Fibroblast of the aortic adventitia (primary cell): Measurements from ENCODE around the gene HNRNPA1. TPM values are rescaled to one million over a fixed set of nuclear protein-coding genes. Genes with fewer than 3 reads are reported as not detected.

Experiments used
- DNase-seq: peaks from one replicate; pipeline ENCODE4 v3.0.0-alpha.2; 2010; ENCODE audit warnings: low read depth
- H3K4me3 ChIP-seq: 2 replicates; pipeline ENCODE4 v1.5.1; 2011; ENCODE audit warnings: low read depth, mild to moderate bottlenecking, control low read depth, low read length, moderate library complexity
- total RNA-seq: library from RNA; depleted of rRNA; stranded (reverse); fragments of >200 nt; gene quantifications from 2 replicates; pipeline ENCODE4 v1.2.3, GENCODE V29; 2012; ENCODE audit warnings: low replicate concordance
- TF ChIP-seq, protein P1 (sequence below): IDR thresholded peaks from 2 replicates; pipeline ENCODE4 v1.5.1; 2011; ENCODE audit warnings: mild to moderate bottlenecking, low read length, control low read depth, inconsistent platforms; ENCODE audit not compliant: insufficient read depth

HNRNPA1 gene
- total RNA-seq, 1 donor, result 435 TPM

DNA sequence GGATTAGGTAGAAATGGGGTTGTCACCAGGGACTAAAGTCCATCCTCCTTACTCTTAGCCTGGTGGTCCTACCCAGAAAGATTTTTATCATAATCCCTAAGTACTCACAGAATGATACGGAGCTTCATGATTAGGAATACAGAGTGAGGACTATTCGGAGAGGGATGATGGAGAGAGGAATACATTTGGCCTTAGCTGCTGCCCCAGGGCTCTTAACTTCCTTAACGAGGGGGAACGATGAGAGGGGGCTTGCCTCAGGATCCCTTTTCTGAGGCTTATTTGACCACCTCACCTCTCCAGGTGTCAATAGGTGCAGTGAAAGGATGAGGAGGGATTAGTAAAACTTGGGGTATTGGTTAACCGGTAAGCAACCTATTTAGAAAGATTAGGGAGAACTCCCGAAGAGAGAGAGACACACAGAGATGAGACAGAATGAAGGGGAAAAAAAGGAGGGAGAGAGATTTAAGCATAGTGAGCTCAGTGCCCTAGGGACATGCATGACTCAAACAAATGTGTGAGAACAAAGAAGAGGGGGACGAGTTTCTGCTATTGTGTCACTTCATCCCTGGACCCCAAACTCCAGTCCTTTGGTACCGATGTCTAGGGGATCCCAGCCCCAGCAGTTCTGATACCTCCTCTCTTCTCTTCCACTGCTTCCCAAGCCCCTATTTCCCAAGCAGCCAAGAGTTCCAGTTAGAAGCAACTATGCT is 19.1 kb downstream of the HNRNPA1 start:
- TF ChIP-seq, protein P1, sequence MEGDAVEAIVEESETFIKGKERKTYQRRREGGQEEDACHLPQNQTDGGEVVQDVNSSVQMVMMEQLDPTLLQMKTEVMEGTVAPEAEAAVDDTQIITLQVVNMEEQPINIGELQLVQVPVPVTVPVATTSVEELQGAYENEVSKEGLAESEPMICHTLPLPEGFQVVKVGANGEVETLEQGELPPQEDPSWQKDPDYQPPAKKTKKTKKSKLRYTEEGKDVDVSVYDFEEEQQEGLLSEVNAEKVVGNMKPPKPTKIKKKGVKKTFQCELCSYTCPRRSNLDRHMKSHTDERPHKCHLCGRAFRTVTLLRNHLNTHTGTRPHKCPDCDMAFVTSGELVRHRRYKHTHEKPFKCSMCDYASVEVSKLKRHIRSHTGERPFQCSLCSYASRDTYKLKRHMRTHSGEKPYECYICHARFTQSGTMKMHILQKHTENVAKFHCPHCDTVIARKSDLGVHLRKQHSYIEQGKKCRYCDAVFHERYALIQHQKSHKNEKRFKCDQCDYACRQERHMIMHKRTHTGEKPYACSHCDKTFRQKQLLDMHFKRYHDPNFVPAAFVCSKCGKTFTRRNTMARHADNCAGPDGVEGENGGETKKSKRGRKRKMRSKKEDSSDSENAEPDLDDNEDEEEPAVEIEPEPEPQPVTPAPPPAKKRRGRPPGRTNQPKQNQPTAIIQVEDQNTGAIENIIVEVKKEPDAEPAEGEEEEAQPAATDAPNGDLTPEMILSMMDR, result no peak
- DNase-seq, result peak; percentile 39
- no peak overlapping the region for H3K4me3 ChIP-seq

DNA sequence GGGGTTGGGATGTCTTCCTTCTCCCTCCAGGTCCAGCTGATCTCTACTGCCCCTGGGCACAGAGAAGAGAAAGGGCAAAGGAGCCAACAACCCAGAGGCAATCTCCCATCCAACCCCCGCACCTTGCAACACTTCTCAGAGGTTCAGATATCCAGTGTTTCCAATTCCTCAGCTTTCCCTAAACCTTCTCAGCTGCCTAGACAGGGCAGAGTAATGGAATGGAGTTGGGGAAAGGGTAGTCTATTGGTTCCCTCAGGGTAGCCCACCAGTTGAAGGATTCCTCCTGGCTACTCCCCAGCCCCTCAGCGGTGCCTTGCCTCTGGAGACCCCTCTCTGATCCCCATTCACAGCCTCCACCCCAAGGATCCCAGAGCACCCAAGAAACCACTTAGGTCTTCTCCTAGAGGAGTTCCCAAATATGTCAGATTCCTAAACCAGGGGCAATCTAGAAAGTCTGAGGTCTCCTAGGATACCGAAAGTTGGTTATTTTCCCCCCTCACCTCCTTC is 19.8 kb downstream of the HNRNPA1 start:
- no peak for DNase-seq
- TF ChIP-seq, protein P1, result no peak
- H3K4me3 ChIP-seq, result peak overlapping the region; percentile 49

DNA sequence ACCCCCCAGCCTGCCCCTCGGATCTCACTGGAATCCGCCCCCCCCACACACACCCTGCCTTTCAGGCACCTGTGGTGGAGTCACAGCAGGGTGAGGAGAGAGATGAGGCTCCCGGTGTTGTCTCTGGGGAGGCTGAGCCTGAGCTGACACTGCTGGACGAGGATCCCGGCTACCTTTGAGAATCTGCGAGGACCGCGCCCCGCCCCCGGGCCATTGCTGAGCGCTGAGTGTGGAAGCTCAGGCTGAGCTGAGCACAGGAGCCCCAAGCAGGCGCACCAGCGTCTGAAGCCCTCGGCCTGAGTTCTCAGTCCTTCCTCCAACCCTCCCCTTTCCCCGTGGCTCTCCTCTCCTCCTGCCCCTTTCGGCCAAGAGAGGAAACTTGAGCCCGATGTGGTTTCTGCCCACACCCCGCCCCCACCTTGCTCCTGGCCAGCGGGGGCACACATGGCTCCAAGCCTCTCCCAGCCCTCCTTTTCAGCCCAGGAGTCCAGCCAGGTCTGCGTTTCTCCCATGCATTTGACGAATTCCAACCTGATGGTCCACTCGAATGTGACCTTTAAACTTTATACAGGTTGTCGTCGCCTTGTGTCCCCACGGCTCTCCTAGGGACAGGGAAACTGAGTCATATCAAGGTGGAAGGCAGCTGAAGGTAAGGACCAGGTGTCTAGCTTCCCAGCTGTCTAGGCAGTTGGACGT is 20.4 kb downstream of the HNRNPA1 start, which contains the start of gene NFE2:
Gene NFE2, minus strand, starts transcription at position 284 of the 696 bp plus-strand sequence. CDS start 5,767 bp downstream, outside the sequence.
- DNase-seq, result peak; percentile 65
- TF ChIP-seq, protein P1, result peak; percentile 38
- H3K4me3 ChIP-seq, result peak within 1 kb of the TSS; percentile 49

DNA sequence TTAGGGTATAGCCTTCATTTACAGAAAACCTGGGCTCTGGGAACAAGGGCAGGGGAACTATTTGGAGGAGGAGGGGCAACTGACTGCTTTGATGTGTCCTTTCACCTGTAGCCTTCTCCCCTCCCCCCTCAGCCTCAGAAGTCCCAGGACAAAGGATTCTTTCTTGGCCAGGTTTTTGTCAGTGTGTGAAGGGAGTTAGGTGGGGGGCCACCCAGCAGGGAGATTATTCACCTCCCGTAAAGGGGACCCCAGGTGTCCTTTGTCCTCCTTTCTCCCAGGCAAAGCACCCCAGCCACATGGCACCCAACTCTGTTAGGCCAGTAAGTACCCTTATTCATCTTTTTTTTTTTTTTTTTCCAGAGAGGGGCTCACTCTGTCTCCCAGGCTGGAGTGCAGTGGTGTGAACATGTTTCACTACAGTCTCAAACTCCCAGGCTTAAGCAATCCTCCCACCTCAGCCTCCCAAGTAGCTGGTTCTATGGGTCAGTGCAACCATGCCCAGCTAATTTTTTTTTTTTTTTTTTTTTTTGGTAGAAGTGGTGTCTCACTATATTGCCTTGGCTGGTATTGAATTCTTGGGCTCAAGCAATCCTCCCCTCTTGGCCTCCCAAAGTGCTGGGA is 21.0 kb downstream of the HNRNPA1 start:
- TF ChIP-seq, protein P1, result no peak
- no peak for DNase-seq

DNA sequence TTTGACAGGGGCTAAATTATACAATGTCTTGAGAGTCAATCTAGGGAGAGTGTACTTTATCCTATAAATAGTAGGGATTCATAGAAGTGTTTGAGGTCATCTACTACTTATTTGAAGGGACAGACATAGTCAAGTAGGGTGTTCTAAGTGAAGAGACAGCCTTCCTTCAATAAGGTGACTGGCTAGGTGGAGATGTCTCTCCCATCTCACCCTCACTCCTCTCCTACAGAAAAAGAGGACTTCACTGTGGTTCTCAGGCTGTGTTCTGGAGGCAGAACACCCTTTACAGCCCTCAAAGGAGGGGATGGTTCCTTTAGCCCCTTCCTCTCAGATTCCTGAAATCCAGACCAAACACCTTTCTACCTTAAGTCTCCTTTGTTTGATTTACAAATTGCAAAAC is 23.1 kb downstream of the HNRNPA1 start:
- TF ChIP-seq, protein P1, result no peak
- no peak overlapping the region for H3K4me3 ChIP-seq
- DNase-seq, result no peak

More for the DNA sequence above, 21.0 kb downstream of the HNRNPA1 start:
- no peak overlapping the region for H3K4me3 ChIP-seq

DNA sequence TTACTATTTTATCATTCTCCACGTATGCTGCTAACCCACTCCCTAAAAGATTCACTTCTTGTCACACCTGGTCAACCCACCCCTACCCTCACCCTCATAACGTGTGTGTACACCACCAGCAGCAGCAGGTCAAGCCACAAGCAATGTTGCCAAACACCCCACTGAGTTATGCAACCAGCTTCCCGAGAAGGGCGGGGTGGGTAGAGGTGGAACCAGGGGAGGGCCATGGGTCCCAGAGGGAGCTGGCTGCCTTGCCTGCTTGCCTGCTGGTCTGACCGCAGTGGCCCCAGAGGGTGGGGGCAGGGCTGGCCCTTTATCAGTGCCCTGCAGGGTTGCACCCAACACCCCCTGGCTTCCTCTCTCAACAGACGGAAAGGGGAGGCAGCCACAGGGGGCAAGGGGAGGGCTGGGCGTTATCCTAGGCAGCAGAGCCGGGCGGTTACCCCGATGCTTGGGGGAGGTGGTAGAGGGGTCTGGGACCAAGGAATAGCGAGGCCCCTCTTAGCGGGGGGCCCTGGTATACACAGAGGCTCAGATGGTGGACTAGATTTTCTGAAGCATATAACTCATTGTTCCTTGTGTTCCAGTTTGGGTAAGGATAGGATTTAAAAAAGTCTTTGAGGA is 23.8 kb downstream of the HNRNPA1 start:
- H3K4me3 ChIP-seq, result no peak overlapping the region
- DNase-seq, result peak; percentile 68
- TF ChIP-seq, protein P1, result no peak
